COLO829 (cell line): ENCODE results near the gene PDE1C.

ENCODE experiments used
- DNase-seq: peaks from one replicate; pipeline ENCODE4 v3.0.0; 2012; ENCODE audit warnings: low spot score

The PDE1C gene

DNA sequence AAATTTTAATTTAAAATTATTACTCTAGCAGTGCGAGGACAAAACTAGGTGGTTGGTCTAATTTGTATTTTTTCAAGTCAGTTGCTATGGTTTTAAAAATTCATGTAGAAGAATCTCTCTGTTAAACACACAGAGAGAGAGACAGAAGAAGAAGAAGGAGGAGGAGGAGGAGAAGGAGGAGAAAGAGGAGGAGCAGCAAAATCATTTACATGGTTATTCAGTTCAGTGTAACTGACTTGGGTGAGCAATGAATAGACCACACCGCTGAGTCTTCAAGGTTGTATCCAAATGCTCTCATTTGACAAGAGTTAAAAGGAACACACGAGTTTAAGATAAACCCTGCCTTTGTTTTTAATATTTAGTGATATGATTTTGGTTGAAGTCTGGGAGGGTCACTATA, 131.1 kb downstream of the PDE1C start:
- no peak for DNase-seq

DNA sequence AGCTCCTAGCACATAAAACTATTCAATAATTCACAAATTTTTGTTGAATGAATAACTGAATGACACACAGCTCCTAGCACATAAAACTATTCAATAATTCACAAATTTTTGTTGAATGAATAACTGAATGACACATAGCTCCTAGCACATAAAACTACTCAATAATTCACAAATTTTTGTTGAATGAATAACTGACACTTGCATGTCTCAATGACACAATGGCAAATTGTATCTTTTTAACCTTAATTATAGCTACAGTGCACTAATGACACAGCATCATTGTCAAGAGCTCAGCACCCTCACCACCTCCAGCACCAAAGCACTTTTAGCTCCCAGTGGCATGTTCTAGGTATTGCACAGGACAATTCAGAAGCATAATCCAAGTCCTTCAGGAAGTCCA, 131.6 kb downstream of the PDE1C start:
- DNase-seq = peak; percentile 45

DNA sequence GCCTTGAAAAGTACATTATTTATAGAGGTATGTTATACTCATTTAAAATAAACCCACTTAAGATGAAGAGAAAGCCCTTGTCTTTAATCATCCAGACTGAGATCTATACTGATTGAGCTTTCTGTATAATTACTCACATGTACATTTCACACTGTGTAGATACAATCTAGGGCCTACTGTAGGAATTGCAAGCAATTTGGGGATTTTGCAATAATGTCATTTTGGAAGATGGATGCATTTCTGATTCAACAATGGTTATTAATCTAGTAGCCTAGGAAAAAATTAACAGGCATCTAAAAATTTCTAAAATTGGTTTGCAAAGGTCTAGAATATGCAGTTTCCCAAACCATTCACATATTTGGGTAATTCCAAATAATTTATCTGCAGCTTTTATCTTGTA, 132.2 kb downstream of the PDE1C start:
- DNase-seq = no peak

- DNase-seq = peak; percentile 88
Observed at GRCh38 chr7:31935124-31936054, 134.8 kb downstream of the PDE1C start.

GRCh38 chr7:31934551-31934950, 135.7 kb downstream of the PDE1C start:
- no peak for DNase-seq

DNA sequence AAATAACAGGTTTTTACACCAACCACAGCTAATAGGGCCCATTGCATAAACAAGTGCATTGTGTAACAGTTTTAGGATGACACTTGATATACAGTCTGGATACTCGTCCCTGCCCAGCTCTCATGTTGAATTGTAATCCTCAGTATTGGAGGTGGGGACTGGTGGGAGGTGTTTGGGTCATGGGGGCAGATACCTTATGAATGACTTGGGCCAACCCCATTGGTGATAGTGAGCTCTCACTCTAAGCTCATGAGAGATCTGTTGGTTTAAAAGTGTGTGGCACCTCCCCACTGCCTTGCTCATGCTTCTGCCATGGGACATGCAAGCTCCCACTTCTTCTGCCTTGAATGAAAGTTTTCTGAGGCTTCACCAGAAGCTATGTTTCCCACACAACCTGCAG, 136.7 kb downstream of the PDE1C start:
- no peak for DNase-seq

GRCh38 chr7:31926991-31927584, 143.1 kb downstream of the PDE1C start:
- no peak for DNase-seq

DNA sequence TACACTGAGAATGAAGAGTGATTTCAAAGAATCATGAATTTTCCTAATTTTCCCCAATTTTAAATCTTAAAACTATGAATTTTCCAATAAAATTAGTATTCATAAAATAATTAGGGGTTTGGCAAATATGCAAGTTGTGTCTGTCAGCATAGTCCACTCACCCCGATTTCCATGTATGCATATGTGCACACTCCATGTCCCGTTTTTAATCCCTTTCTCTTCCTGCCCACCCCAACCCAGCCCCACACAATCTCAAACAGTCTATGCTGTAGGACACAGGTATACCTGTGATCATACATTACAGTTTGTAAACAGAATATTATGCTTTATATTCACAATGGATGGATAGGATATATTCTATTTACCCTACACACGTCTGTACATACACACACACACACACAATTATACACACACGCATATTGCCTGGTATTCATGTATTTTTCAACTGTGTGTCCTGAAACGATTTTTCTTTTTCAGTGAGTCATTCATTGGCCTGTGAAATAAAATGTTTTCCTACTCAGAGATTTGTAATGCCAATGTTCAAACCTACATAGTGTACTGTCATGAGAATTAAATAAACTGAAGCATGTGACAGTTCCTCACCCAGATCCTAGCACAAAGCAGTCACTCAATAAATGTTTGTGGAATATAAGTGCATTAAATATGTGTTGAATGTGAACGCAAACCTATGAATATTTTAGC, 144.3 kb downstream of the PDE1C start:
- DNase-seq = no peak

- DNase-seq = no peak
Observed at GRCh38 chr7:31924251-31924650, 146.0 kb downstream of the PDE1C start.

DNA sequence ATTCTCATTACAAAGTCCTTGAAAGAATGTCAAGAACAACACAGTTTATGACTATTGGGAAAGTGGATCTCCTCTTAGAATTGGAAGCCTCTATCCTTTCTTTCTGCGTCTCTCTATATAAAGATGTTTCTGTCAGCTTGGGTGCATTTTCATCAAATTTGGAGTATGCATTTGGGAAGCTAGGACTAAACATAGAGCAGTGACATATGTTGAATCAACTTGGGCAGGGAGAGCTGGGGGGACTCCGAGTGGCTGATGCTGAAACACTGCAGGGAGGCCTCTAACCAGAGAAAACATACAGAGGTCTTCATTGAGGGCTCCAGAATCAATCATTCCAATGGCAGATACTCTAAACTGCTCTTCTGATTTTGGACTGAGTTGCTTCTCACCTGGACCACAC, 147.4 kb downstream of the PDE1C start:
- no peak for DNase-seq

DNA sequence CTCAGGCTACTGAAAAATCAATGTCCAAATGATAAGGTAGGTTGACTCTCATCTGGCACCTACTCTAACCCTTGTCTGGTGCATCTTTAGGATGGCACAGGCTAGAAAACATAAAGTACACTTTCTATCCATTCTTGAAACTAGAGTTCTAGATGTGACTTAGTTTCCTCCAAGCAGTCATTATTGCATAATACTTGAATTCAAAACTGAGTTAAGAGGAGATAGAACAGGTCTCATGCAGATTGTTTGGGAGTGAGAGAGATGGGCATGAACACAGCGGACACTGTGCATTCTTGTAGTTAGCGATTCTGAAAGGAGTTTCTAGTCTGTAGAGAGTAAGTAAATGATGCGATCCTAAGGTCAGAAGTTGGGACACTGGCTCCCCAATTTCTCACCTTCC, 149.2 kb downstream of the PDE1C start:
- DNase-seq = no peak

DNA sequence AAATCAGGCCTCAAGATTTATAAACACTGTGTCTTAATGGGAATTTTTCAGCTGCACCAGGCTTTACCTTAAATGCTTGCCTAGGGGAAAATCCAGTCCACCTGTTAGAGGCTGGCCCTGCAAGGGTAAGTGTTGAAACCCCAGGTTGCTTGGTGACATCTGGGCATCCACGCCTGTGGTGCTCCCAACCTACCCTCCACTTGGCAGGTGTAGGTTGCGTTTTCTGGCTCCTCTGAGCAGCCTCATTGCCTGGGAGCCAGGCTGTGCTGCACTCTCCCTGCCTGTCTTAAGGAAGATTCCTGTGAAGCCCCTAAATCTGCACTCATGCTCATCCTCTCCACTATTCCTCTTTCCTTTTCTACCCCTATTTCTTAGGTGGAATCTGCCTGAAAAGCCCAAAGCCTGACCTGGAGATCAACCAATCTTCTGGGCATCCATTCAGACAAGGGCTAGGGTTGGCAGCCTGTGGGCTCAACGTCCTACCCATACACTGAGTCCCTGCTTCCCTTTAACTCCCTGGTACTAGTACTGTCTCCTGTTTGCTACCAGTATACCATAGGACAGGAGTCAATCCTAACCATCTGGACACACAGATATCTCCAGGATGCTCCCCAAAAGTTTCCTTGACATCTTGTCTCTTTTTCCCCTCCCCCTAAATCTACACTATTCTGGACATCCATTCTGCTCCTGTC, 150.4 kb downstream of the PDE1C start:
- no peak for DNase-seq

DNA sequence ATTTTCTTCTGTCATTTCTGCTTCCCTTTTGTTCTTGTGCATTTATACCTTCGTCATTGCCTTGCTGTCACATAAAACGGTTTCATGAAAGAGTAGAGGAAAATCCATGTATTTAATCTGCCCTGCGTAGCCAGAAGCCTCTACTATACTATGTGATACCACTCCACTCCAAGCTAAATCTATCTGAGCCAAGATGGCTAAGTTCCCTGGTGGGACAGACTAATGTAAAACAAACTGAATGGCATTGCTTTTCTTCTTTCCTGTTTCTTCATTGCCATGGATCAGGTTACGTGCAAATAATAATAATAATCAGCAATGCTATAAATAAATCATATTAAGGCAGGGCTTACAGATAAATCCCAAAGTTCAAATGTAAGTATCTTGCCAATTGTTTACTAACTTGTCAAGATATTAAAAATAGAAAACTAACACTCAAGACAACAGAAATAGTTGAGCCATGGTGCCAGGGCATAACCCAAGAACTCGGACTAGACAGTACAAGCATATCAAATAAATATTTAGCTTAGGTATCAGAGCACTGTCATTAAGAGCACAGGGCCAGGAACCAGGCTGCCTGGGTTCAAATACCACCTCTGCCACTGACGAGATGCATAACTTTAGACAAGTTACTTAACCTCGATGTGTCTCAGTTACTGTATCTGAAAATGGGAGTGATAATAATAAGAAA, 151.4 kb downstream of the PDE1C start:
- DNase-seq = no peak

GRCh38 chr7:31917256-31917655, 153.0 kb downstream of the PDE1C start:
- no peak for DNase-seq

GRCh38 chr7:31910191-31910590, 160.0 kb downstream of the PDE1C start:
- no peak for DNase-seq

- DNase-seq = no peak
Observed at GRCh38 chr7:31906479-31907171, 163.6 kb downstream of the PDE1C start.

DNA sequence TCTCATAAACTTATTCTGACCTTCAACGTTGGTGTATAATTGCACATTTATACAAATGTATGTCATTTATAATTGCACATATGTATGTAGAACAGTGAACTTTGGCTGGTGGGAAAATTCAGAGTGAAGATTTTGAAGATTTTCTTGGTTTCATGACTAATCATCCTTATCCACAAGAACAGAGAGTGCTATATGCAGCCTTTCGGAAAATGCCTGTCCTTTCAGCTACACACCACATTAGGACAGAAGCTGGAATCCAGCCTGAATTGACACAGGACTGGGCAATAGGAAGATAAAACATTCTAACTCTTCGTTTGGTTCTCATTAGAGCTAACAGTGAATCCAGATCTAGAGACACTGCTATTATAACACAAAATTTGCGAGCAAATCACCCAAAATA, 166.2 kb downstream of the PDE1C start:
- DNase-seq = no peak

DNA sequence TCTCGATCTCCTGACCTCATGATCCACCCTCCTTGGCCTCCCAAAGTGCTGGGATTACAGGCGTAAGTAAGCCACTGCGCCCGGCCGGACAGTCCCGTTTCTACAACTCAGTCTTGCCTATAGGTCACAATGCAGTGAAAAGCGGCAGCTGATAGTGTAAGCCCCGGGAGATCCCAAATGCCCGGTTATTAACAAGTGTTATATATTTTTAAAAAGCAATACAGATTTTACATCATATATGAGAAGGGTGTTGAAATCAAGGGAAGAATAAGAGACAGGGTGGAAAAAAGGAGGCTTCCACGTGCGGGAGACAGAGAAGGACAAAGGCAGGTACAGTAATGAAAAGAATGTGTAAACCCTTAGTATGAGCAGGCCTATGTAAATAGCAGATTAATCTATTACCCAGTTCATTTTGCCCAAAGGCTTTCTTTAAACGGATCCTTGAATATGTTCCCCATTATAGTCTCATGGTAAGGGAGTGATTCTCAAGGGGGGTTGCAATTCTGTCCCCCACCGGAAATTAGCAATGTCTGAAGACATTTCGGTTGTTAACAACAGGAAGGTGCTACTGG, 170.8 kb downstream of the PDE1C start:
- DNase-seq = no peak

- no peak for DNase-seq
Observed at GRCh38 chr7:31896925-31897324, 173.3 kb downstream of the PDE1C start.

DNA sequence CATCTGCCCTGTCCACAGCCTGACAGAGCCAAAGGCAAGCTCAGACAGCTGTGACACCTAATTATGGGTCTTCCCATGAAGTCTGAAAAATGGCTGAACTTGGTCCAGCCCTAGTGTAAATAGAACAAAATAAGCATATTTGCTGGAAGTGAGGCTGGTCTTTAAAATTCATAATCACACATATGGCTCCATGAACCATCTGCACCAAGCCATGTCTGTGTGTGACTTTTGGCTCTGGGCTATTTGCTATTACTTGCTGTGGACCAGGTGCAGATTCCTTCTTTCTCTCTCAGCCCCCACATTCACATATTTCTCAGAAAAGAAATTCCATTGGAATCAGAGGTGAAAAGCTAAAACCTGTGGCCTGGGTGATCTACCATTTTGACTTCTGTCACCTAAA, 175.9 kb downstream of the PDE1C start:
- DNase-seq = no peak

- no peak for DNase-seq
Observed at GRCh38 chr7:31893365-31893764, 176.8 kb downstream of the PDE1C start.
